ENCODE results near the gene ZBTB49. TPM values are rescaled to one million over a fixed set of nuclear protein-coding genes. Genes with fewer than 3 reads are reported as not detected.
A peak's percentile ranks its signal among the peaks of the same experiment; 100 is the strongest.
"Not testable (repeated sequence)": the region's sequence is repeated elsewhere in the genome, so short reads cannot be mapped to it uniquely, and the experiment has no call there.

Gene ZBTB49
- total RNA-seq, 1 experiment from 2014 or later: 6.6 TPM

DNA sequence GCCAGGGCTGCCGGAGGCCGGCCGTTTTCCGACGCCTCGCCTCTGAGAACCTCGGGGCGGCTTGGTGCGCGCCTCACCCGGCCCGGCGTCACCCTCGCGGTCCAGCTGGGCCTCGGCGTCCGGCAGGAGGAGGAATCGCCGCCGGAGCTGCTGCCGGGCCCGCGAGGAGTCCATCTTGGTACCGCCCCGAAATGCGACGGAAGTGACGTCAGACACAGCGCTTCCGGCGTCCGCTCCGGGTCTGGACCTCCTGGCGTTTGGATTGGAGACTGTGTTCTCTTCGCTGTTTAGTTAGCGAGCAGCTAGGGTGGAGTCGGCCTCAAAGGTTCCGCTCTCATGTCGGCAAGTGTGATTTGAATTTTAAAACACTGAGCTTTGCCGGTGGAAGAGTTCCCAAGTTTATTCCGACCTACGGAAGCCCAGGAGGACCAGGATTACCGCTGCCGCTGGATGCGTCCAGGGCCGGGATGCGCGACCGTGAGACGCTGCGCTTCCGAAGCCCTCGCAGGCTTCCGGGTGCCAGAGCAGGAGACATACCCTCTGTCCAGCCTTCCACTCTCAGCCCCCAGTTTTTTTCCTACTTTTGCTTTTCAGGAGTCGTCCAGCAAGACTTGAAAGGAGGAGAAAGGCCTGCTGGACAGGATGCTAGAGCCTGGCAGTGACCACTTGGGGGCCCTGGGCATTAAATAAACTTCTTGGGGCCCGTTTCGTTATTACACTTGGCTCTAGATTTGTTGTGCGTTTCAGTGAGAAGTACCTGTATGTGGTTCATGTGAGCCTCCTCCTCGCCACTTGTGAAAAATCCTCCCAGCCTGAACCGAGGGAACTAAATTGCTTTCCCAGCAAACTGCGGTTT, 41.8 kb upstream of the ZBTB49 start, which contains the start of gene TMEM128:
TMEM128 (minus strand) TSS at position 195 of the 856 bp plus-strand sequence; CDS start at position 174, 21 bp downstream.
- POLR2A ChIA-PET (ENCODE audit: low non-redundant PET): no interaction called here
- no peak for TF ChIP-seq EZH2 (IDR thresholded peaks at IDR 0.05; ENCODE audit: borderline replicate concordance, low read depth, low read length, poor library complexity, severe bottlenecking)
- TF ChIP-seq, protein P1, sequence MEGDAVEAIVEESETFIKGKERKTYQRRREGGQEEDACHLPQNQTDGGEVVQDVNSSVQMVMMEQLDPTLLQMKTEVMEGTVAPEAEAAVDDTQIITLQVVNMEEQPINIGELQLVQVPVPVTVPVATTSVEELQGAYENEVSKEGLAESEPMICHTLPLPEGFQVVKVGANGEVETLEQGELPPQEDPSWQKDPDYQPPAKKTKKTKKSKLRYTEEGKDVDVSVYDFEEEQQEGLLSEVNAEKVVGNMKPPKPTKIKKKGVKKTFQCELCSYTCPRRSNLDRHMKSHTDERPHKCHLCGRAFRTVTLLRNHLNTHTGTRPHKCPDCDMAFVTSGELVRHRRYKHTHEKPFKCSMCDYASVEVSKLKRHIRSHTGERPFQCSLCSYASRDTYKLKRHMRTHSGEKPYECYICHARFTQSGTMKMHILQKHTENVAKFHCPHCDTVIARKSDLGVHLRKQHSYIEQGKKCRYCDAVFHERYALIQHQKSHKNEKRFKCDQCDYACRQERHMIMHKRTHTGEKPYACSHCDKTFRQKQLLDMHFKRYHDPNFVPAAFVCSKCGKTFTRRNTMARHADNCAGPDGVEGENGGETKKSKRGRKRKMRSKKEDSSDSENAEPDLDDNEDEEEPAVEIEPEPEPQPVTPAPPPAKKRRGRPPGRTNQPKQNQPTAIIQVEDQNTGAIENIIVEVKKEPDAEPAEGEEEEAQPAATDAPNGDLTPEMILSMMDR (conservative IDR thresholded peaks at IDR 0.05; ENCODE audit: low read depth, low read length): no peak
- peak within 1 kb of the TSS; percentile 87 for H3K4me3 ChIP-seq (ENCODE audit: low read depth, low read length, poor library complexity, severe bottlenecking)
- CTCF ChIA-PET: interaction anchor here (0.6 kb wide), 1 partner anchor 139 kb away, joined by 4 read pairs; no protein-coding TSS in a partner anchor
- H3K36me3 ChIP-seq (ENCODE audit: insufficient read depth, low read length, poor library complexity, severe bottlenecking): peaks cover 16% of the 10 kb centered on the region
- H3K9me3 ChIP-seq (ENCODE audit: low read depth, low read length, poor library complexity, severe bottlenecking): no peaks in the 10 kb centered on the region
- intact Hi-C loops (cut with micrococcal nuclease; ENCODE audit: unreplicated experiment): no loop called here
- H3K27me3 ChIP-seq (replicated peaks; ENCODE audit: insufficient read depth, low read depth, low read length, poor library complexity): no peaks in the 10 kb centered on the region
- peak; percentile 95 for DNase-seq (ENCODE audit: low spot score)
- H3K27ac ChIP-seq (ENCODE audit: low read depth, low read length, poor library complexity, severe bottlenecking): peak within 1 kb of the TSS; percentile 92
- BruUV-seq (replicated peaks): TSS peak; percentile 97
- peaks cover 4% of the 10 kb centered on the region for H3K4me1 ChIP-seq (ENCODE audit: insufficient read depth, low read length, poor library complexity, severe bottlenecking)

DNA sequence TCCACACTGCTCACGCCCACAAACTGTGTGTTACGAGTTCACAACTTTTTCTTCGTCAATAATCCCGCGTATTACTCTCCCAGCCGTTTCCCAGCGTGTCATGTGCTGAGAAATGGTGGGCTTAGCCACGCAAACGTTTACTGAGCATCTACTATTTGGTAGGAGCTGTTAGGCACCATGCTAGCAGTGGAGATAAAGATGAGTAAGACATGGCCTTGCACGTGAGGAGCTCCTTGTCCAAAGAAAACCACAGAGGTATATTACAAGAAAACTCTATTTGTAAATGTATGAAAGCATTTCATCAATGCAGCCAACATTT, 41.2 kb upstream of the ZBTB49 start:
- ChIA-PET CTCF (no interaction called here), POLR2A (ENCODE audit: low non-redundant PET) (no interaction called here)
- intact Hi-C loops (cut with micrococcal nuclease; ENCODE audit: unreplicated experiment): no loop called here
- Histone ChIP-seq H3K4me3 (ENCODE audit: low read depth, low read length, poor library complexity, severe bottlenecking) (peak overlapping the region; percentile 87), H3K27me3 (replicated peaks; ENCODE audit: insufficient read depth, low read depth, low read length, poor library complexity) (no peaks in the 10 kb centered on the region), H3K9me3 (ENCODE audit: low read depth, low read length, poor library complexity, severe bottlenecking) (no peaks in the 10 kb centered on the region), H3K27ac (ENCODE audit: low read depth, low read length, poor library complexity, severe bottlenecking) (peak overlapping the region; percentile 92), H3K36me3 (ENCODE audit: insufficient read depth, low read length, poor library complexity, severe bottlenecking) (peaks cover 12% of the 10 kb centered on the region), H3K4me1 (ENCODE audit: insufficient read depth, low read length, poor library complexity, severe bottlenecking) (peaks cover 4% of the 10 kb centered on the region)
- no TSS peak for BruUV-seq (replicated peaks)
- no peak for TF ChIP-seq EZH2 (IDR thresholded peaks at IDR 0.05; ENCODE audit: borderline replicate concordance, low read depth, low read length, poor library complexity, severe bottlenecking)
- TF ChIP-seq, protein P1 (conservative IDR thresholded peaks at IDR 0.05; ENCODE audit: low read depth, low read length): no peak
- DNase-seq (ENCODE audit: low spot score): no peak

DNA sequence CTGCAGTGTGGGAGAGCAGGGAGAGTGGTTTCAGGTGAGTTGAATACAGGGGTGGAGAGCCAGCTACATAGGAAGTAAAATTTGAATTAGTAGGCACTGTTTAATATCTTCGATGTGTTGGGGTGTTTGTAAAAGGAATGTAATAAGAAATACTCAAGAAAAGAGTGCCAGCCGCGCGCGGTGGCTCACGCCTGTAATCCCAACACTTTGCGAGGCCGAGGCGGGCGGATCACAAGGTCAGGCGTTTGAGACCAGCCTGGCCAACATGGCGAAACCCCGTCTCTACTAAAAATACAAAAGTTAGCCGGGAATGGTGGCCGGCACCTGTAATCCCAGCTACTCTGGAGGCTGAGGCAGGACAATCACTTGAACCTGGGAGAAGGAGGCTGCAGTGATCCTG, 40.7 kb upstream of the ZBTB49 start:
- CTCF ChIA-PET; DNase-seq (ENCODE audit: low spot score); intact Hi-C loops (cut with micrococcal nuclease; ENCODE audit: unreplicated experiment); H3K27me3 ChIP-seq (replicated peaks; ENCODE audit: insufficient read depth, low read depth, low read length, poor library complexity); H3K9me3 ChIP-seq (ENCODE audit: low read depth, low read length, poor library complexity, severe bottlenecking); POLR2A ChIA-PET (ENCODE audit: low non-redundant PET); H3K4me3 ChIP-seq (ENCODE audit: low read depth, low read length, poor library complexity, severe bottlenecking); H3K27ac ChIP-seq (ENCODE audit: low read depth, low read length, poor library complexity, severe bottlenecking); BruUV-seq (replicated peaks); H3K4me1 ChIP-seq (ENCODE audit: insufficient read depth, low read length, poor library complexity, severe bottlenecking): not testable (repeated sequence)
- H3K36me3 ChIP-seq (ENCODE audit: insufficient read depth, low read length, poor library complexity, severe bottlenecking): peaks cover 12% of the 10 kb centered on the region
